GM21619 (cell line): ENCODE data around the gene PRKAG2.
A peak's percentile ranks its signal among the peaks of the same experiment; 100 is the strongest.
"Not testable (repeated sequence)": the region's sequence is repeated elsewhere in the genome, so short reads cannot be mapped to it uniquely, and the experiment has no call there.

Experiments
- ATAC-seq: cut with Tn5 transposase; IDR thresholded peaks from one replicate; pipeline ENCODE4 v1.9.1; 2021; ENCODE audit not compliant: unreplicated experiment

PRKAG2 gene

GRCh38 chr7:151885202-151885580, 8.3 kb upstream of the PRKAG2 start:
- peak; percentile 23 for ATAC-seq

DNA sequence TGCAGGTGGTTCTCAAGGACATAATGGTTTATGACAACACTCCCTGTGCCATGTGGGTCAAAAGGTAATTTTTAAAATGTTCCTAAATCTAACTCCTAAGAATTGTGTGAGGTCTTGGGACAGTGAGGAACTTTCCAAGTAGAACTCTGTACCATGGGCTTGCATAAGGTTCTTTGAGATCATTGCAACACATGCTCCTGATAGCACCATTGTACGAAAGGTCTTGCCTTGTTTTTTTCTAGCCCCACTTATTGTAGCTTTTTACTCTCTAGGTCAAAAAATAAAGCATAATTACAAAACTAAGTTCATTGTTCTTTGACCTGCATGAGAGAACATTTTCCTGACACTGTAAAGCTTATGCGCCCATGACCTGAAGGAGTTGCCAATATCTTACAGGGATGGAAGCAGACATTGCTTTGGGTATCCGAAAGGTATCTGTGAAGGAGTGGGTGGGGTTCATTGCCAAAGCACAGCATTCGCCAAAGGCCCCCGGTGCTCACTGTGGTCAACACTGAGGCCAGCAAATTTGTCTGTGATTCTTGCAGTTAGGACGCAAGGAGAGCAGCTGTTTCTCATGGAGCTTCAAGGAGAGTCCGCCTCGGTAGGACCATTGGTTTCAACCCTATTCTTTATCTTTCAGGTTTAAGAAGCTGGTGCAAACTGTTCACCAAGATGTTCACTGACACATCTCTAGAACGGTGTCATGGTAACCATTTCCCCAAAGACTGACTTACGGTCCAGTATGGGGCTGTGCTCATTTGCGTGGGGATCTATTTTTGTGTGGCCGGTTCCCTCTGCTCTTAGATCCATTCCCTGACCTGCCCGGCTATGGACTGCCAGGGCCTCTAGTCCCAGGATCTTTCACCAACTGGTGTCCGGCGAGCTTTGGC, 7.6 kb upstream of the PRKAG2 start:
- peak; percentile 77 for ATAC-seq

DNA sequence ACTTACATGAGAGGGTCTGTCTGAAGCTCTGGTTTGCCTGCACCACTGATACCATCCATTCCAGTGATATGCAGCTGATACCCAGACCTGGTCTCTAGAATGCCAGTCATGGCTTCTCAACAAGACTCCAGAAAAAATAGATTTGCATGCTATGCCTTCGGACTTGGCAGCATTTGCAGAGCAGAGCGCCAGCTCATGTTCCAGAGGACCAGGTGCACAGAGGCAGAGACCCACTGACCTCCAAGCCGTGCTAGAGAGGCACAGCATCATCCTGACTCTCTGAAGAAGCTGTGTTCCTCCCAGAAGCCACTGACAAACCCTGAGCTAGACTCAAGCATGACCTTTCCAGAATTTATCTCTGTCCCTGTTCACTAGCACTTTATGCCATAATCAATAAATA, 6.9 kb upstream of the PRKAG2 start:
- ATAC-seq, result no peak

DNA sequence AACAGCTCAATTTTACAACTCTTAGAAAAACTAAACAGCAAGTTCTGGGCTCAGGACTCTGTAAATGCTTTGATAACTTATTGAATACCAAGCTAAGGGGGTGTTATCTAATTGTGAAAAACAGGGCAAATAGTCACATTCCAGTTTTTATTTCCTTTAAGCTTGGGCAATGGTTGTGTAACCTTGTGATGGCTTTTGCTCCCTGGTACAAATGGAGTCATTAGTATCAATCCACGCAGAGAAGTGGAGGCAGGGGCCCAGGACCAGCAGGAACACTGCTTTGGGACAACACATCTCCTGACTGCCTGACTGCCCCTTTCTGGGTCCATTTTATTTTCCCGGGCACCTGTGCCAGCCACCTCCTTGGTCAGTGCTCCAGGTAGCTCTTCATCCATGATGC, 5.8 kb upstream of the PRKAG2 start:
- no peak for ATAC-seq

DNA sequence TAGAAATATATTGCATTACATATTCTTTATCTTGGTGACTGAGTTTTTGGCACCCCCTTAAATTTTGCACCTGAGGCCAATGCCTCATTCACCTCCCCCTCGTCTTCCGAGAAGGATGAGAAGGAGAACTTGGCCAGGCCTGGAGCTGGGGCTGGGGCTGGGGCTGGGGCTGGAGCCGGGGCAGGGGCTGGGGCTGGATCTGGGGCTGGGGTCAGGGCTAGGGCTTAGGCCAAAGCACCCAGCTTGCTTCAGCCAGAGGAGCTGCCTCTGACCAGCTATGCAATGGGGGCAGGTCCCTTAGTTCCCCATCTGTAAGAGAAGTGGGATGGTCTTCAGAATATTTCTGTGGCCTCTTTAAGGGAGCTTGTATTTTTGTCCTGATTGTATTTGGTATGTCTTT, 3.8 kb upstream of the PRKAG2 start:
- ATAC-seq, result no peak

DNA sequence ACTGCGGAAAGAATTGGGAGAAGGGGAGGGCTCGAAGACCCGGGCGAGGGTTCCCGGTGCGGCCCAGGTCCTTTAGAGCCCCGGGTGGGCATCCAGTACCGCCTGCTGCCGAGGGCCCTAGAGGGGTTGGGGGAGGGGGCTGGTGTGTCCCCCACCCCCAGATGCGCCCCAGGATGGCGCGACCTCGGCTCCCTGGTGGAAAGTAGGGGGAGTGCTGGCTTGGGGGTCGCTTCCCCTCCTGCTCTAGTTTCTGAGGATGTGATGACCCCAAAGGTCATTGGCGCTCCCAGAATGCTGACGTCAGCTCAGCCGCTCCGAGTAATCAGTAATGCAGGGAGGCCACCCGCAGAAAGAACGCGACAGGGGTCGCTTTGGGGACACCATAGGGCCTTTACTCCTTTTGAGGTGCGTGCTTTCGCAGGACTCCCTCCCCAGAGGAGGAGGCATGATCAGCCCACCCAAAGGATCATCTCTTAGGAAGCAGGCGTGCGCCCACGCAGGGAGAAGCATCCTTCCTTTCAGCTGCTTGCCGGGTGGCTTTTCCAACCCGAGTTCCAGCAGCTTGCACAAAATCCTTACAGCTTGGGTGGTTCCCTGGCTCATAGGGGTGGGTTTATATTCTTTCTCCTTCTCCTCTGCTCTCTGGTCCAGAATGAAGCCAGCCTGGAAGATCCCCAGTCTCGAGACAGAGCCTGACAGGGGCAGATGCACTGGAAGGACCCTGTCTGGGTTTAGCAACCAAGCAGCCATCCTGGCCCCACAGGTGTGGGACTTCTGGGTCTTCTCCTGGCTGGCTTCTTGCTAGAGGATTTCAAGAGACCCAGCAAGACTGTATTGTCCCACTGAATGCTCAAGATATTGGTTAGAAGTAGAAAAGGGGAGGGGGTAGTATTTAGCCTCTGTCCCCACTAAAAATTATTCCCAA, 1.3 kb upstream of the PRKAG2 start:
- no peak for ATAC-seq

DNA sequence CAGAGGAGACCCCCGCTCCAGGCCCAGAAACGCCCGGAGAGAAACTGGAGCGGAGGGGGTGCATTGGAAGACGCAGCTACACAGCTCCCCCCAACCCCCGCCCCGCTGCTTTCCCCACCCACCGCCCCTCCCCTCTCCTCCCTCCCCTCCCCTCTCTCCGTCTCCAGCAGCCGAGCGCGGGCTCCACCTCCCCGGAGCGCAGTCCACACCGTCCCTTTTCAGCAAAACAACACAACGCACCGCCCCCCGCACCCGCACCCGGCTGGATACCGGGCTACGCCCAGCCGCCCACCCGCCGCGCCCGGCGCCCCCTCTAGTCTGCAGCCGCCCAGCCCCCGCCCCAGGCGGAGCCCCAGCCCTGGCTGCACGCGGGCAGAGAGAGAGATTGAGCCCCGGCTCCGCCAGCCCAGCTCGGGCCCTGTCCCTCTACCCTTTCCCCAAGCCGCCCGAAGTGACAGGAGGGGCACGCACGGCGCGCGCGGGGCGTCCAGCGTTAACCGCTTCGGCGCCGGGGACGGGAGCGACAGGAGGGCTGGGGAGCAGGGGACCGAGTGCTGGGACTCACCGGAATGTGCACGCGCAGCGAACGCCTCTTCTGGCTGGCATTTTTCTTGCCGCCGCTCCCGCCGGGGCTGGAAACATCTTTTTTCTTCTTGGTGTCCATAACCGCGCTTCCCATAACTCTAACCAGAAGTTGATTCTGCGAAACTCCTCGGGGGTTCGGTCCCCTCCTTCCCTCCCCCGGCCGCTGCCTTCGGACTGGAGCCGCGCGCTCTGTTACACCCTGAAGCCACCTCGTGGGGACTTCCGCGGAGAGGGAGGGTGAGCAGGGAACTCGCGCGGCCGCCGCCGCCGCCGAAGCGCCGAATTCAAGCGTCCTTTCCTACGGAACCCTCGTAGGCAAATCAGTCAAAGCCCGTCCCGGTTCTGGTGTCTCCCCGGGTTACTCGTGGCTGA, 695 bp downstream of the PRKAG2 start:
- no peak for ATAC-seq

DNA sequence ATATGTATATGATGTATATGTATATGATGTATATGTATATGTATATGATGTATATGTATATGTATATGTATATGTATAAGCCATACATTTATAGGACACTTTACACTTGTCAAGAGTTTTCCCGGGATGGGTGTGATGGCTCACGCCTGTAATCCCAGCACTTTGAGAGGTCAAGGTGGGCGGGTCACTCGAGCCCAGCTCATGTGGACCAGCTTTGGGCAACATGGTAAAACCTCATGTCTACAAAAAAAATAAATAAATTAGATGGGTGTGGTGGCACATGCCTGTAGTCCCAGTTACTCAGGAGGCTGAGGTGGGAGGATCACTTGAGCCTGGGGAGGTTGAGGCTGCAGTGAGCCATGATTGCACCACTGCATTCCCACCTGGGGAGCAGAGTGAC, 2.4 kb downstream of the PRKAG2 start:
- not testable (repeated sequence) for ATAC-seq

GRCh38 chr7:151873402-151873965, 3.4 kb downstream of the PRKAG2 start:
- ATAC-seq, result no peak

DNA sequence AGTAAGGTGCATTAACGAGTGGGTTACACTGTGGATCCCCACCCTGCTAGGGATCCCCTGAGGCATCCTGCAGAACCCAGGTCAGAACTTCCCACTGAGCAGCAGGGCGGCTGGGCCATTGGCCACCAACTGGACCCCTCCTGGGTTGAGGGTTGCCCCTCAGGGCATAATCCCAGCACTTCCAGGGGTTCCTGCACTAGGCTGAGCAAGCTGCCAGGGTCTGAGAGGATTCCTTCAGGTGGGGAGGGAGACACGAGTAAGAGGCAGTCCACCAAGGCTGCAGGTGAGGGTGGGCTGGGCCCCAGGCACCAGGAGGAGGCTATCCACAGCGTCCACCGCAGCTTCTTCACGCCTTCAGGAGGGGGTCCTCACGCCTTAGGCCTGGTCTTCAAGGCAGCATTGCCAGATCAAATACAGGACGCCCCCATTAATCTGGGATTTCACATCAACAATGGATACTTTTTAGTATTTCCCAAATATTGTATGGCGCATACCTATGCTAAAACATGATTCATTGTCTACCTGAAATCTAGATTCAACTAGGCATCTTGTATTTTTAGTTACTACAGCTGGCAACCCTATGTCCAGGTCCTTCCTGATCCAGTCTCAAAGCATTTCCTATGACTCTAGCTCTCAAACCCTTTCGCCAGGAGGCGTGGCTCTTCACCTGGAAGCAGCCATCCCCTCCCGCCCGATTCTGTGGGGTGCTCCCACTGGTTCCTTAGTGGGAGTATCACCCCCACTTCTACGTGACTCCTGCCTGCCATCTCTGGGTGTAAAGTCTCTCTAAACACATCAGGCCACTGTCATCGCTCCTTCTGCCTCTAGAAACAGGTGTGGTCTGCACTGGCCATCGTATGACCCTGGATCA, 4.1 kb downstream of the PRKAG2 start:
- ATAC-seq, result no peak

- no peak for ATAC-seq
Observed at GRCh38 chr7:151871904-151872303, 5.0 kb downstream of the PRKAG2 start.

DNA sequence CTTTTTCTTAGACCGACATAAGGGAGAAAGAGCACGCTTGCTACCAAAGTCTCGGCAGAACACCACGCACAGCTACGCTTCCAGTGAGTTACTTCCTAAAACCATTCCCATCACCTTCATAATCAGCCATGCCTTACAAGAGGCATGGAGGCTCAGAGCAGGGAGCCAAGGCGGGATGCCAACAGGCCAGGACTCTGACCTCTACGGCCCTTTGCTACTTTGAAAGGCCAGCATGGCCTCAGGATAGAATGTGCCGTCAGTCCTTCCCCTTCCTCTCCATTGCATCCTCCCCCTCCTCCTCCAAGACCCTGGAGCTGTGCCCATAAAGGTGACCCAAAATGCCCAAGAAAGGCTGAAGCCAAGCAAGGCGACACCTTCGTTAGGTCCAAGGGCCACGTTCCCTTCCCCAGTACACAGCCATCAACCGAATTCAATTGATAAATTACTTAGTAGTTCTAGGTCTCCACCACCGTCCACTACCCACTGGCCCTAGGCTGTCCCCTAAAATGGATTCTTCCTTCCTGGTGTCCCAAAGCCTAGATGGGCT, 5.7 kb downstream of the PRKAG2 start:
- ATAC-seq, result no peak

GRCh38 chr7:151869968-151870918, 6.7 kb downstream of the PRKAG2 start:
- no peak for ATAC-seq

GRCh38 chr7:151869455-151869854, 7.5 kb downstream of the PRKAG2 start:
- ATAC-seq, result no peak

DNA sequence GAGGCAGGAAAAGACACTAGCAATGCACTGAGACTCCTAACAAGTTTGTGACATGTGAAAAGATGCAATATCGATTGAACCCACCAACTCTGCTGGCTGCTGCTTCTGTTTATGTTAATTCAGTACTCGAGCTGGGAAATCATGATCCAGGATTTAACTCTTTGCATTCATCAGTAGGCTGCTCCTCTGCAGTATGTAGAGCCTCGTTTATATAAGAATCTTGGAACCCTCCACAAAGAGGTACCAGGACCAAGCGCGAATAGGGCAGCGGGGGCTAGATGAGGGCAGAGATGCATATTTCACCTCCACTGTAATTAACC, 7.8 kb downstream of the PRKAG2 start:
- no peak for ATAC-seq

DNA sequence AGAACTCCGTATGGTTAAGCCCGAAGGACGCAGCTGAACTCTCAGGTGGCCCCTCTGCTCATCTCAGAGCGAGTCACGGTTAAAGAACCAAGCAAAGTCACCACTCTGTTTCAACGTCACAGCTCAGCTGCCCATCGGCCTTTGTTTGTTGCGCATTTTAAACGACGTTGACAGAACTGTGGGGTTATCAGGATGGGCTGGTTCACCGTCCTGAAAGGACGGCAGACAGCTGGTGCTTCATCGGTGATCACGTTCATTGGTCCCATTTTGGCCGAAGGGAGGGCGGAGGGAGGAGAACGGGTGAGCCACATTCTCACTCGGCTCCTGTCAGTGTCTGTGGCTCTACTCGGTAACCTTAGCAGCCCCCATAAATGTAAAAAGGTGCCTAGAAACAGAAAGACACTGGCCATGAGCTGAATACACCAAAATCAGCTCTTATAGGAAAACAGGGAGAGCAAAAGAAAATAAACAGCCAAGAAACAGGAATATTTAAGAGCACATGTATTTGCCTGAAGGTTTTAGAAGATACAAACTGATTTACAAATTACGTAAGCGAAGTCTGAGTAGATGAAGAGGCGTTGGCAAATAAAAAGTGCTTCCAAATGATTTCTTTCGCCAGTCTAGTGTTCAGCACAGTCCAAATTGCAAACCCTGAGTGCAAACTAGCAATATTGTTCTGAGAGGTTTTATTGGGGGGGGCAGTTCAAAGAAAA, 8.4 kb downstream of the PRKAG2 start:
- ATAC-seq, result no peak

GRCh38 chr7:151867912-151868311, 9.0 kb downstream of the PRKAG2 start:
- ATAC-seq, result no peak
